Liver (tissue), 9 donors: Measurements from ENCODE around the gene FBN2. TPM values are rescaled to one million over a fixed set of nuclear protein-coding genes. Genes with fewer than 3 reads are reported as not detected.

Experiments
- DNase-seq: peaks from one replicate; pipeline ENCODE4 v3.0.0-alpha.2; 2017; ENCODE audit warnings: low spot score
- H3K27ac ChIP-seq, 2 donors: one replicate each; pipeline ENCODE4 v1.7.0; 2013; ENCODE audit warnings: inconsistent platforms in 2 of 2, low read length in 2 of 2, control low read depth in 1 of 2, low read depth in 1 of 2, mild to moderate bottlenecking in 1 of 2
- H3K27me3 ChIP-seq, 4 donors: one replicate each; pipeline versions ENCODE4 v1.6.1 to v1.7.0; 2013; ENCODE audit warnings: low read length in 3 of 4, inconsistent platforms in 1 of 4, mild to moderate bottlenecking in 1 of 4, moderate library complexity in 1 of 4; ENCODE audit not compliant: control insufficient read depth in 4 of 4, insufficient read depth in 4 of 4
- H3K36me3 ChIP-seq, 4 donors: one replicate each; pipeline versions ENCODE4 v1.6.1 to v1.7.0; 2013; ENCODE audit warnings: low read length in 3 of 4, mild to moderate bottlenecking in 3 of 4, low read depth in 1 of 4, moderate library complexity in 1 of 4; ENCODE audit not compliant: control insufficient read depth in 4 of 4, insufficient read depth in 3 of 4
- H3K4me1 ChIP-seq, 4 donors: one replicate each; pipeline versions ENCODE4 v1.6.1 to v1.7.0; 2013; ENCODE audit warnings: low read length in 3 of 4, mild to moderate bottlenecking in 3 of 4, moderate library complexity in 1 of 4; ENCODE audit not compliant: control insufficient read depth in 4 of 4, insufficient read depth in 4 of 4
- H3K4me3 ChIP-seq, 3 donors: one replicate each; pipeline versions ENCODE4 v1.6.1 to v1.7.0; 2013; ENCODE audit warnings: low read length in 3 of 3, control low read depth in 1 of 3, low read depth in 1 of 3, mild to moderate bottlenecking in 1 of 3
- H3K9ac ChIP-seq, 2 donors: one replicate each; pipeline ENCODE4 v1.7.0; 2013; ENCODE audit warnings: low read length in 2 of 2, mild to moderate bottlenecking in 2 of 2, moderate library complexity in 2 of 2, control low read depth in 1 of 2, low read depth in 1 of 2
- H3K9me3 ChIP-seq, 4 donors: one replicate each; pipeline versions ENCODE4 v1.6.1 to v1.7.0; 2013; ENCODE audit warnings: low read length in 3 of 4; ENCODE audit not compliant: control insufficient read depth in 4 of 4
- ATF3 ChIP-seq: IDR thresholded peaks from 2 replicates; pipeline ENCODE4 v1.6.1; 2016; ENCODE audit warnings: antibody characterized with exemption
- CTCF ChIP-seq: fragments of 150-350 bp; IDR thresholded peaks from 2 replicates; pipeline ENCODE4 v1.5.1; 2017; ENCODE audit warnings: improper control_type of control experiment, low read depth, low read length; ENCODE audit not compliant: missing input control
- HNF4A ChIP-seq, 2 donors: conservative IDR thresholded peaks; 2 replicates each; pipeline ENCODE4 v1.6.1; 2016; ENCODE audit warnings: antibody characterized with exemption in 2 of 2, mild to moderate bottlenecking in 2 of 2
- HNF4G ChIP-seq: IDR thresholded peaks from 2 replicates; pipeline ENCODE4 v1.6.1; 2016; ENCODE audit warnings: antibody characterized with exemption
- JUND ChIP-seq, 2 donors: IDR thresholded peaks; 2 replicates each; pipeline ENCODE4 v1.6.1; 2016; ENCODE audit warnings: antibody characterized with exemption in 2 of 2
- NR2F2 ChIP-seq: IDR thresholded peaks from 2 replicates; pipeline ENCODE4 v1.6.1; 2016; ENCODE audit warnings: antibody characterized with exemption
- REST ChIP-seq: IDR thresholded peaks from 2 replicates; pipeline ENCODE4 v1.6.1; 2016; ENCODE audit warnings: antibody characterized with exemption, mild to moderate bottlenecking
- RXRA ChIP-seq, 2 donors: IDR thresholded peaks; 2 replicates each; pipeline ENCODE4 v1.6.1; 2017 to 2018; ENCODE audit warnings: antibody characterized with exemption in 2 of 2, mild to moderate bottlenecking in 1 of 2
- SP1 ChIP-seq: IDR thresholded peaks from 2 replicates; pipeline ENCODE4 v1.6.1; 2018; ENCODE audit warnings: antibody characterized with exemption, mild to moderate bottlenecking
- YY1 ChIP-seq: IDR thresholded peaks from 2 replicates; pipeline ENCODE4 v1.6.1; 2016; ENCODE audit warnings: antibody characterized with exemption, mild to moderate bottlenecking
- ZBTB33 ChIP-seq: IDR thresholded peaks from 2 replicates; pipeline ENCODE4 v1.6.1; 2016; ENCODE audit warnings: antibody characterized with exemption
- WGBS: extraction: QIAGEN DNeasy Blood & Tissue Kit; methylation state at CpG from one replicate; pipeline ENCODE4 v1.1.7; 2013; 5-methylcytosine and 5-hydroxymethylcytosine counted together
- polyA plus RNA-seq, 2 donors: library from polyadenylated mRNA; stranded (reverse) in 1 of 2; unstranded in 1 of 2; fragments of 200-250 nt in 1 of 2; fragments of >200 nt in 1 of 2; fragmentation: Nextera tagmentation in 1 of 2; extraction: Ambion mirVana in 1 of 2; gene quantifications; one replicate each; pipeline versions ENCODE4 v1.2.1 to v1.2.3, GENCODE V29; 2013 to 2015
- total RNA-seq, 2 donors: library from RNA; depleted of rRNA; stranded (reverse); fragments of >200 nt; gene quantifications; one replicate each; pipeline ENCODE4 v1.2.3, GENCODE V29; 2014
- donor health status: healthy.
- donor health status: healthy.
- donor health status: healthy.
- donor health status: healthy.
- donor health status: healthy.

FBN2 gene
- total and polyA plus RNA-seq, 4 donors = 0.08 to 4.1 (median 0.47) TPM

GRCh38 chr5:128532776-128533175, 5.3 kb downstream of the FBN2 start:
- WGBS = 60% methylated on average over 3 of the region's 3 CpGs
- Histone ChIP-seq H3K4me1 (peaks cover 6 to 10% (median 6%) of the 10 kb centered on the region in 4 donors), H3K9ac (no peak overlapping the region), H3K9me3 (no peaks in the 10 kb centered on the region), H3K27ac (no peak overlapping the region), H3K4me3 (no peak overlapping the region), H3K36me3 (no peaks in the 10 kb centered on the region), H3K27me3 (peaks cover 0 to 7% (median 3%) of the 10 kb centered on the region in 4 donors)
- TF ChIP-seq NR2F2 (no peak), ATF3 (no peak), REST (no peak), HNF4A (conservative IDR thresholded peaks at IDR 0.05) (no peak), RXRA (IDR thresholded peaks at IDR 0.05) (no peak), SP1 (no peak), CTCF (no peak)
- DNase-seq = no peak

- Histone ChIP-seq H3K36me3 (no peaks in the 10 kb centered on the region), H3K9me3 (no peaks in the 10 kb centered on the region), H3K4me3 (no peak overlapping the region), H3K27me3 (peaks cover 0 to 7% (median 0%) of the 10 kb centered on the region in 4 donors), H3K9ac (no peak overlapping the region), H3K4me1 (peaks cover 0 to 4% (median 2%) of the 10 kb centered on the region in 4 donors), H3K27ac (no peak overlapping the region)
- WGBS = 62% methylated on average over 3 of the region's 3 CpGs
- no peak for DNase-seq
- TF ChIP-seq YY1 (no peak), ZBTB33 (no peak), JUND (IDR thresholded peaks at IDR 0.05) (no peak), SP1 (no peak), RXRA (IDR thresholded peaks at IDR 0.05) (no peak), HNF4G (no peak), CTCF (no peak), NR2F2 (no peak)
Observed at GRCh38 chr5:128532127-128532526, 5.9 kb downstream of the FBN2 start.
